Stimulated activated CD4-positive, alpha-beta T cell treated with anti-CD3 and anti-CD28 coated beads, Interleukin-1b, Interleukin-23, amount 100 ng/mL, for 24 hours (primary cell): ENCODE data around the gene IKZF1.

Experiments used
- DNase-seq, 4 experiments: peaks; one replicate each; pipeline ENCODE4 v3.0.0-alpha.2; 2020; ENCODE audit warnings: low read depth in 4 of 4, low spot score in 1 of 4

Gene IKZF1

DNA sequence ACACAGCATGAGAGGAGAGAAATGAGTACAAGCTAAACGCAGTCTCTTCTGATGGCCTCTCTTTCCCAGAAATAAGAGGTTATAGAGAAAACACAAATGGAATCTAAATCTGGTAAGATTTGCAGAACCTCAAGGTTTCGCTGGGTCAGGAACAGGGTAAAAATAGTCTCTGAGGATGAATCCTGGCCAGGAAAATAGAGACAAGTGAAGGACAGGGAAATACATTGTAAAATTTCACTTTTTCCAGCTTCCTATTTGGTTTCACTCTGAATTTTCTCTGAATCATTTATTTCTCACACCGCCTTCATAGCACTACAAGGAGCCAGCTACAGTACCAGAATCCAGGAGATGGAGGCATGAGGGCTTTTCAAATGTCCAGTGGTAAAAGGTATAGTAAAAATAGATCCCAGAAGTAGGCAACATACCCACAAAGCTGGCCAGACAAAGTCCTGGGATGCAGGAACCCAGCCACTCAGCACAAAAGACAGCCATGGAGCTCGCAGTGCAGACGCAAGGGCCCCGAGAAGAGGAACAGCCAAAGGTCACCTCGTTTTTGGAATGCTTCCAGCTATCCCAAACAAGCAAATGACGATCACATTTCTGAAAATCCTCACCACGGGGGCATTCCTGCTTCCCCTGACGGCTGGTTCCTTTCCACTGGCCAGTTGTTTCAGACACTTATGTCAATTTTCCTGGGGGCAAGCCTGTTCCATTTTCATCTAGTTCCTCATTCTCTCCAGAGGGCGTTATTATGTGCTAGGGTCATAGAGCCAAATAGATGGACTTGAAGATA lies 21.5 kb upstream of the IKZF1 start:
- DNase-seq = no peak

DNA sequence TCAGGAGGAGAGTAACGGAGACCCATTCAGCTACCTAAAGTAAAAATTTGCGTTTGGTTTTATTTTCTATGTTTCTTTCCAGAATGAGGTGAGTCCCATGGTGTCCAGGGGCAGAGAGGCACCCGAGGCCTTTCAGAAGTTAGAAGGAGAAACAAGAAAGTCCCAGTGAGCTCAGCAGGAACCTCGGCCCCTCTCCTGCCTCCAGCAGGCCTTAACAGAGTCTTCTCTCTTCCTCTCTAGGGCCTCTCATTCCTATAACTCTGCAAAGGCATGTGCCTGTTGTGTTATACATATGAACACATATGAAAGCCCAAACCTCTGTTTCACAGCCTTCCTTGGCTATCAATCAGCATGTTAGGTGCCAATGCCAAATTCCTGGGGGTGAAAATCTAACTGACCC lies 20.8 kb upstream of the IKZF1 start:
- DNase-seq = no peak

DNA sequence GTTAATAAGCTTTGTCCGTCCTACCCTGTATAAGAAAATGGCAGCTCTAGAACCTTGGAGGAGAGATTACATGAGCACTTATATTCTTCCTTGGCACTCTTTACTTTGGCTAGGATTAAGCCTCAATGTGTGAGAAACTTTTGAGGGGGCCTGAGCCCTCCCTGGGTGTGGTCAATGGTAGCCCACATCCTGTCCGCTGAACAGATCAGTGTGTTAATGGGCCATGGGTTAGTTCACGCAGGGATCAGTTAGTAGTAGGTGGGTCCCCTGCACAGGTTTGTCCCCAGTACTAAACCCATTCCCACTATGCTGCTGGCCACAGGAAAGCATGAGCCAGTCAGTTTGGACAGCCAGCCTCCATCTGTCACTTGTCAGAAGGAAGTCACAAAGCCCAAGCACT lies 20.2 kb upstream of the IKZF1 start:
- DNase-seq = no peak

DNA sequence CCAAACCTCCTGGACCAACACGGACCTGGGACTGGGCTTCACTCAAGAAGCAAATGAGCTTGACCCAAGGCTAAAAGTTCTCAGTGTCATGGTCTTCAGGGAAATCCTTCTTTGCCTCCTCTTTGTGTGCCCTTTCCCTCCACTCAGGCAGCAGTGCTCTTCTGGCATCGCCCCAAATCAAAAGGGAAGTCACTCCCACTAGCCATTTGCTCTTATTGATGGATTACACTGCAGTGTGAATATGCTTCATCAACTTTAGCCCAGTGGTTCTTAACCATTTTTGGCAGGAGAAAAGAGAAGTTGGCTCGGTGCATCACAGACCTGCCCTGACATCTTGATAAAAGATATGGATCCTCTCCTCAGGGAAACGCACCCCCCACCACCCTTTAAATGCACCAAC lies 19.2 kb upstream of the IKZF1 start:
- no peak for DNase-seq

DNA sequence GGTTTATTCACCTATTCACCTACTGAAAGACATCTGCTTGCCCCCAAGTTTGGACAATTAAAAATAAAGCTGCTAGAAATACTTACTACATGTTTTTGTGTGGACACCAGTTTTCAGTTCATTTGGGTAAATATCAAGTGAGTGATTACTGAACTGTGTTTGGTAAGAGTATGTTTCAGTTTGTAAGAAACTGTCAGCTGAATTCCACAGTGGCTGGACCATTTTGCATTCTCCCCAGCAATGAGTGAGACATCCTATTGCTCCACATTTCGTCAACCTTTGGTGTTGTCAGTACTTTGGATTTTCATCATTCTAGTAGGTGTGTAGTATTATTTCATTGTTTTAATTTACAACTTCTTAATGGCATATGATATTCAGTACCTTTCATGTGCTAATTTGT lies 17.4 kb upstream of the IKZF1 start:
- no peak for DNase-seq

DNA sequence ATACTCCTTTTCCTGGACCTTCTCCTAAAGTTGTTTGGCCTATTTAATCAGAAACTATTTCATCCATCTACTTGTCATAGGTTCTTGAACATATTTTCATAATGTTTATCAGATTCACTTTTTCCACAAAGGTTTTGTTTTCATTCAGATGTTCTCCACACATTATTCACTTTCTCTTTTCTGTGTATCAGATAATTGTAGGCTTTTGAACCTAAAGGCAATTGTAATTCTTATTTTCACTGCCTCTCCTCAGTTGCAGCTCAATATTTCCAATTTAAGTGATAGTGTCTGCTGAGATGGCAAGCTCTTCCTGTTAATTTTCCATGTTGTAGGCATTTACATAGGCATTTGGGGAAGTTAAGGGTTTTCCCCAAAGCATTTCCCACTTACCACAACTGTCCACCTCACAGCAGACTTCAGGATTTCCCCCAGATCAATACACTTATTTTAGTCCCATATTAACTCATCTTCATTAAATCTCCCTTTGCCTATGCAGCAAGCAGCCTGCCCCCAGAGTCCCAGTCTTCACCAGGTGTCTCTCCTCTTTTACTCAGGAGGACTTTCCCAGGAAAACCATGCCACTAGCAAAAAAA lies 12.3 kb upstream of the IKZF1 start:
- no peak for DNase-seq

DNA sequence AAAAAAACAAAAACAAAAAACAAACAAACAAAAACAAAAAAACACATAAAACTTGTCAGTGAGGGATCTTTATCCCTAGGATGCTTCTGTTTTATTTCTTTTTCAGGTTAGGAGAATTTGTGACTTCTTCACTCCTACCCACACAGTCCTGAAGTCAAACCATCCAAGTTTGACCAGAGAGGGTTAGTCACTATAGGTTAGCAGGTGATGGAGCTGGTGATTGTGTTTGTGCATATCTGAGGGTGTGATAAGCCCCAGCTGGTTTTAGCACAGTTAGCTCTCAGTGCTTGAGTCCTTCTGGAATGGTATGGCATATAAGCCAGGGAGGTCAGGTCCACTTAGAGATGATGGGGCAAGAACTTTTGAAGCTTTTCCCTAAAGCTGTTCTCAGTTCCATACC lies 11.8 kb upstream of the IKZF1 start:
- no peak for DNase-seq

DNA sequence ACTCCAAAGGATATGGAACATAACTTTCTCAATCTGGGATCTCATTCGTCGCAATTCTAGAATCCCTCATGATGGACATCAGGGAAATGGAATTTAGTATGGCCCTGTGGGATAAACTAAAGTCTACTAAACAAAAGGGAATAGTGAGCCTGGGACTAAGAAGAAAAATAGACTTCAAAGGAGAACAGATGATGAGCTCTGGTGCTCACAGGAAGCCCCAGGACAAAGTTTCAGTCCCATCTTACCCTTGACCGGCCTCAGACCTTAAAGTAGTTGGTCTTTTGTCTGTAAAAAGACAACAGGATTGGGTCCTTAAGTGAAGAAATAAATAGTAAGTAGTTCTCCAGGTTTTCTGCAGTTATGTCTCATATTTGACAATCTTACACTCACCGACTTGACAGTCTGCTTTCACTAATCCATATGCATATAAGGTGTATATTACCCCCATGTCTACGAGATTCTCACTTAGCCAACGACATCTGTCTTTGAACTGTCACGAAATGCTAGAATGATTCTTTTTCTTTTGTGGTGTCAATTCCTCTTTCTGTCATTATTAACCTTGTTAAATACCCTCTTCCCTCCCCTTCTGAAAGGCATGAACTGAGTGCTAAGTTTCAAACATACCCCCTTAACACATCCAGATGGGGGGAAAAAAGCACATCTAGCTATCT lies 10.9 kb upstream of the IKZF1 start:
- DNase-seq = no peak

DNA sequence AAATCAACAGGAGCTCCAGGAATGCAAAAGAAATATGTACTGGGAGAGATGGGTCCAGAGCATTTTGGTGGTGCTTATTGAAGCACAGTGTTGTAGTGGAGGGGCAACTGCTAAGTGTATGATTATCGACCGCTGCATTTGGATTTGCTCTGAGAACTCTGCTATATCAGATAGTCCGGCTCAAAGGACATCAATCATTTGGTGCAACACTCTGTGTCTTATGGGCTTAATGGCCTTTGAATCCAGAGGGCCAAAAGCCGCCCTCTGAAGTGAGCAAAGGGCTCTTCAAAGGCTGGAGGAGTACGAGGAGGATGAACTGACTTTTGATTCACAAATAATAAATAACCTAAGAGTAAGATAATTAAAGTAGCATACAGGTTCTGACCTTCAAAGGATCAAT lies 9.4 kb upstream of the IKZF1 start:
- DNase-seq = no peak

DNA sequence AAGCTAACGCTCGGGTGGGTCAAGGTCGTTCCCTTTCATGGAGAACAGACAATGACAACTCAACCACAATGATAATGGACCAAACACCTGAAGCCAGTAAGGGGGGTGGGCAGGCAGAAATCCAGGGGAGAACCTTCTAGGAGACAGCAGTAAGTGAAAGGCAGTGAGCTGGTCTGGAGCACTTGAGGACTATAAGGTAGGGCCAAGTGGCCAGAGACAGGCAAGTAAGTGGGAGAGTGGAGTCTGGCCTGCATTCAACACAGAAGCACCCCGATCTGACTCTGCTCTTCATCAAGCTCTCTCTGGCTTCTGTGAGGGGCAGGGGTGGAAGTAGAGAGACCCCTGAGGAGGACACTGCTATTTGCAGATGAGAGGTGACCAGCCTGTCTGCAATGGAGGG lies 7.7 kb upstream of the IKZF1 start:
- DNase-seq = no peak

DNA sequence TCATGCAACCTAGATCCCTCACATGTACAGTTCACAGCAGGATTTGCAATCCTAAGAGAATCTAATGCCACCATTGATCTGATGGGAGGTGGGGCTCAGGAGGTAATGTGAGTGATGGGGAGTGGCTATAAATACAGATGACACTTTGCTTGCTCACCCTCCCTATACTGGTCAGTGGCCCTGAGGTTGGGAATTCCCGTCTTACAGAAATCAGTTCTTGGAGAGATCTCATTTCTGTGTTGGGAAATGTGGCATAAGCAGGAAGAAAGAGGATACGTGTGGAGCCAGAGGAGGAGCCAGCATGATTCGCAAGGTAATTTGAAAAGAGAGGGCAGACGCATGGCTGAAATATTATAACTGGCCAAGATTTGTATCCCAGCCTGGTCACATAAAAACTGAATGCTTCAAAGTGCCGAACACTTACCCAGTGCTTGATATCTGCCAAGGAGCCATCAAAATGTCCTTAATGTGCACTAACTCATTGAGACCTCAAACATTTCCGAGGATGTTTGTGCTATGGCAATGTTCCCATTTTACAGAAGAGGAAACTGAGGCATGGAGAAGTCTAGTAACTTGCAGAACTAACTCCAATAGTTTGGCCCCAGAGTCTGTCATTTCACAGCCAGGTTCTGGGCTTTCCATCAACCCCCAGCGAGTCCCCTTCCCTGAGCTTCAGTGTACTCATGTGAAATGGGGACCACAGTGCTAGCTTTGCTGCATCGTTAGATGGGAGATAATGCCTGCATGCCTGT lies 5.5 kb upstream of the IKZF1 start:
- no peak for DNase-seq

DNA sequence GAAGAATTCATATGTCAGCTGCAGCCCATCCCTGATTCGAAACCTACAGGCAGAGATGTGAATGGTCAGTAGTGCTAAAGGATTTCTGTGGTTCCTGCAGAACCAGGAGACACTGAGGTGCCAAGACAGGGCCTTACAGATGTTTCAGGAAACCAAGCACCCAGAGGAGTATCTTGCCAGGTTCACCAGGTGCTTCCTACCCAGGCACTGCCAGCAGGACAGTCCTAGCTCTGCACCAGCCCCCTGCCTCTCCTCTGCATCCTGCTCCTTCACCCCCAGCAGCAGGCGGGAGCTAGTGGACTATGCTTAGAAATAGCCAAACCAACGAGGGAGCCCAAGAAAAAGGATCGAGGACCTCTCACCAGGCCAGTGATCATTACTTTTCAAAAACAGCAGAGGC lies 4.2 kb upstream of the IKZF1 start:
- DNase-seq = no peak

DNA sequence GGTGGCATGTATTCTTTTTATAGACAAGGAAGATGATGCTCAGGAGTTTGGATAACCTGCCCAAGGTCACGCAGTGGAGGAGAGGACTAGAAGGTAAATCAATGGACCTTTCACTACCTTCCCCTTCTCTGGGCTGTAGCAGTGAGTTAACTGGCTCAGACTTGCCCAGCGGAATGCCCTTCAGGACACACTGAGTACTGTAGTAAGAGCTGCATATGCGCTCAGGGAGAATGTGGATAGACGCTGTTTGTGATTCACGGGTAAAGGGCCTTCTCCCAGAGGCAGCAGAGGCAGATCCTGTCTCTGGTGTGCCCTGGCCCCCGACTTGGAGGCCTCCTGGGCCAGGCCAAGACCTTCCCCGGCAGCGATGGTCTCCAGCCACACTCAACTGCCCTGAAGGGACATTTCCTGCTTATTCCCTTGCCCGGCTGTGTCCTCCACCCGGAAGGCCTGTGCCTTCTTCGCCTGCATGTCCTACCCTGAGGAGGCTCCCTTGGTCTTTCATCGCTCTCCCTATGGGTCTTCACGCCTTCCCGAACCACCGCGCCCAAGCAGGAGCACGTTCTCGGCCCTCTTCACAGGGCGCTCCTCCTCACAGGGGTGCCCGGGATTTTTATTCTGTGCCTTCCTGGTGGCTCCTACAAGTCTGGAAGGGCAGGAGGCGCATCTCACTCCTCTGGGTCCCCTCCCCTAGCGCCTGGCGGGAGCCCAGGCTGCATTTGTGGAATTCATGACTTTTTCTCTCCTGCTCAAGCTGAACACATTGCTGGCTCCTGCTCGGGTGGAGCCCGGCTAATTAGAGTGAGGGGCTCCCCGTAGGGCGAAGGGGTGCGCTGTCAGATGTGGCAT lies 1.8 kb upstream of the IKZF1 start:
- no peak for DNase-seq

DNA sequence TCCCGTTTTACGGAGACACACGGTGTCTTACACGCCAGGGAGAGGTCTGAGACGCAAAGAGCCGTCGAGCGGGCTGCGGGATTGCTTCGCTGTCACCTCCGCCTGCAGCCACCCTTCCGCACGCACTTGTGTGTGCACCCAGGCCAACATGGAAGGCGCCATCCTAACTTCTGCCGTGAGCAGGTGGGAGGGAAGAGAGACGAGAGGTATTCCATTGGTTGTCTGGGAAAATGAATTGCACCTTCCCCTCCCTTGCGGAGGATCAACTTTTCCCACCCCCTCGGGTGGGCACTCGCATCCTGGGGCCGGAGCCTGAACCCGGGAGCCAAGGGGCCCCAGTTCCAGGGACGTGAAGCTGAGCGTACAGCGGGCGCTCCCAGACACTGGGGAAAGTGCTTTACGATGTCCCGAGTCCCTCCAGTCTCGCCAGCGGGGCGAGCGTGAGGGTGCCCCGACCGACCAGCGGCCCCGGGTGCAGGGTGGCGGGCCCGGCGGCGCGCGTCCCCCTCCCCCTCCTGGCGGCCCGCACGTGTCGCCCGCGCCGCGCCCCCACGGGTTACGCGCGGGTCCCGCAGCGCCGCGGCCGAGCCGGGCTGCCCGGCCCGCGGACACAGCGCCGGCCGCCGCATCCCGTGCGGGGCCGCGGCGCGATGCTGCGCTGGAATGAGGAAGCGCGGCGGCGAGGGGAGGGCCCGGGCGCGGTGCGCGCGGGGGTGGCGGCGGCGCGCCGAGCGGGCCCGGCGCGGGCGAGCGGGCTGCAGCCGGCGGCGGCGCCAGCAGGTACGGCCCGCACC lies 984 bp upstream of the IKZF1 start:
- no peak for DNase-seq

DNA sequence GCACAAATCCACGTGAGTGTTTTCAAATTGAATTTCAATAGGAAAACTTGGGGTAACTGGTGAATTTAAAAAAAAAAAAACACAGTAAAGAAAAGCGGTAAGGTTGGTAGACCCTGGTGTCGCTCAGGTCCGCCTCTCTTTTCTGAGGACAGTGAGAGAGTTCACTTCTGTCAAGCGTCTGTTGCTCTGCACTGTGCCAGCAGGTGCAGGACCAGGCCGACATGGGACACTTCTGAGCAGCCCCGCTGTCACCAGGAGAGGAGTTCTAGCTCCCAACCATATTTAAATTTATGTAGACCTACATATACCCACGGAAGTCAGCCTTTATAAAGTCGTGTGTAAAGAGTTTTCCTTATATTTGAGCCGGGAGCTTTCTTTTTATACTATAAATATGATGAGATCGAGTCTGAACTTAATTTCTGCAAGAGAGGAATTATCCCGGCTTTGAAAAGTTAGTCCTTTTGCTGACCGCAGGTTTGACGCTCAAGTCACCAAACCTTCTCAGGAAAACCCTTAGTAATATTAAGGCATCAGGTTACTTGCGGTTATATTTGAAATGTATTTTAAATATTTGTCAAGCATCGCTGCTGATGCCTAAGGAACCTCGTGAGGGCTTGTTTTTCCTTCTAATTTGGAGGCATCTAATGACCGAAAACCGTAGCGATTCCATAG lies 531 bp downstream of the IKZF1 start:
- no peak for DNase-seq

DNA sequence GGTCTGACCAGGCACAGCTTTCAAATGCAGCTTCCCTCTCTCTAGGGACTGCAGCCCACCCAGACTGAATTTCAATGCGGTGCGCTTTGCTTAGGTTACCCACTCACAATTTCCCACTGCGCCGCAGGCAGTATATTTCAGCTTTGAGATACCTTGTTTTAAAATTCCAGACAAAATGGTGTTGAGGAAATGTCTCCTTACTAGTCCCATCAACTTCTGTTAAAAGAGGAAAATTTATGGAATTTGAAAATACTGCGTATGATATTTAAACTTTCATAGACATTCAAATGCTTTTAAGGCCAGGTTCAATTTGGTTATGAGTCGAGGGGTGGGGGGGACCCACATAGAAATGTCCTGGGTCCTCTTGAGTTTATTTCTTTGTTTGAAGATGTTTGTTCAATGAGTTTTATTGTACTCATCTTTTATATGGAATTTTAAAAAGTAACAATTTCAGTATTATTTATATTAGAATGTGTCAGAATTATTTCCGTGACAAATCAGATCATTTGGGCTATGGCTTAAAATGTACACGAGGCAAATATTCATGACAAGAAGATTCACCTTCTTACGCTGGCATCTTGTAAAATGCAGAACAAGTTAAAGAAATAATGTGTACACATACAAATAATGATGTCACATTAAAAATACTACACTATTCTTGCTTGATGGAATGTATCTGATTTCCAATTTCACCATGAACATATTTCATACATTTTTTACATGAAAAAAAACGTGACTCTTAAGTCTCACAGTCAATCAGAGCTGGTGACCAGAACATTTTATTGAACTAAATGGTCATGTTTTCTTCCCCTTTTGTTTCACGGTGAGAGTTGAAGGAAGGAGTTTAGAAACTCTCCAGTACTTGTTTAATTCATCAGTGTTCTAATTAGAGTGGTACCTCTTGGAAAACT lies 1.3 kb downstream of the IKZF1 start:
- no peak for DNase-seq

DNA sequence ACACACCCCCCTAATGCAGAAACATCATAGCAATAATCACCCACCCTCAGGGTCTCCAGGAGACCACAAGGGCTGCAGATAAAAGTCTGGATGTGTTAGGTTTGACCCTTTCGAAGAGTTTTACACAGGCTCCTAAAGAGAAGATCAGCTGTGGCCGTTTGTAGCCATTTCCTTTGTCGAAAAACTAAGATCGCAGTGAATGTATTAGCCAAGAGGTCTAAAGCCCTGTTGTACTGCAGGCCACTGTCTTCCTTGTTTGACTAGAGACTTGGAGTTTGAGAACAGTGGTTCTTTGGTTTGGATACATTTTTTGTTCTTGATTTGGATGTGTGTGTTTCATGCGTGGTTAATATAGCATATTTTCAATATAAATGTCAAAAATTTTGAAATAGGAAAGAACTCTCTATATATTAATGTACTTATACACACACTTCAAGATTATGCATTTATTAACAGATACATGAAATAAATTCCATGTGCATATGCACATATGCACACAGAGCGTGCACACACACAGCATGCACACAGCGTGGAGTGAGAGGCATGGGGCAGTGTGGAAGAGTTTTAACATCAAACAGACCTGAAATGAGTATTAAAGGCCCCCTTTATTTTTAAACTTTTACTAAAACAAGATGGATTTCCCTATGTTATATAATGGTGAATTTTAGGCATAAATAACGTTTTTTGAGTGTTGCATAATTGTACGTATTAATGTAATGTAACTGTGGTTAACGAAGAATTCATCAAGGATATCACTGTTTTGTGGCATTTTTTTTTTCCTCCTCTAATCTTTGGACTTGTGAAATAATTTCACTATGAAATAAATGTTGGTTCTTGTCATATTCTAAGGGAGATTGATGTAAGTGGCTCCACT lies 2.2 kb downstream of the IKZF1 start:
- no peak for DNase-seq
